Eye (tissue), 1 donor: ENCODE data around the gene LTA4H.
"Not testable (repeated sequence)": the region's sequence is repeated elsewhere in the genome, so short reads cannot be mapped to it uniquely, and the experiment has no call there.

Source experiments
- DNase-seq: peaks from one replicate; pipeline ENCODE4 v3.0.0-alpha.2; 2015

Gene LTA4H

GRCh38 chr12:95988506-95989275 lies 46.7 kb downstream of the LTA4H start:
- DNase-seq, result peak; percentile 35

GRCh38 chr12:95986635-95987570 lies 48.5 kb downstream of the LTA4H start:
- no peak for DNase-seq

- DNase-seq, result no peak
These were observed 50.7 kb downstream of the LTA4H start for GRCh38 chr12:95984682-95985081.

GRCh38 chr12:95982602-95983001 lies 52.8 kb downstream of the LTA4H start:
- no peak for DNase-seq

- DNase-seq, result no peak
These were observed 55.0 kb downstream of the LTA4H start for GRCh38 chr12:95980437-95980836.

- no peak for DNase-seq
These were observed 56.6 kb downstream of the LTA4H start for GRCh38 chr12:95978774-95979173.

GRCh38 chr12:95978351-95978750 lies 57.0 kb downstream of the LTA4H start:
- no peak for DNase-seq

GRCh38 chr12:95977764-95978305 lies 57.6 kb downstream of the LTA4H start:
- DNase-seq, result no peak

- DNase-seq, result no peak
These were observed 59.0 kb downstream of the LTA4H start for GRCh38 chr12:95976416-95976832.

- DNase-seq, result no peak
These were observed 59.9 kb downstream of the LTA4H start for GRCh38 chr12:95975491-95975890.

GRCh38 chr12:95974358-95974757 lies 61.0 kb downstream of the LTA4H start:
- no peak for DNase-seq

GRCh38 chr12:95972832-95973456 lies 62.4 kb downstream of the LTA4H start:
- DNase-seq, result no peak

GRCh38 chr12:95970905-95971304 lies 64.5 kb downstream of the LTA4H start:
- no peak for DNase-seq

- not testable (repeated sequence) for DNase-seq
These were observed 66.3 kb downstream of the LTA4H start for GRCh38 chr12:95969116-95969515.

- DNase-seq, result no peak
These were observed 68.1 kb downstream of the LTA4H start for GRCh38 chr12:95967301-95967700.

GRCh38 chr12:95966287-95966870 lies 69.0 kb downstream of the LTA4H start:
- no peak for DNase-seq

- DNase-seq, result no peak
These were observed 72.3 kb downstream of the LTA4H start for GRCh38 chr12:95963096-95963495.

GRCh38 chr12:95962222-95962621 lies 73.2 kb downstream of the LTA4H start:
- no peak for DNase-seq

GRCh38 chr12:95960241-95960640 lies 75.1 kb downstream of the LTA4H start:
- DNase-seq, result no peak

- no peak for DNase-seq
These were observed 76.3 kb downstream of the LTA4H start for GRCh38 chr12:95959107-95959506.

GRCh38 chr12:95956557-95957145 lies 78.7 kb downstream of the LTA4H start:
- peak; percentile 30 for DNase-seq

- no peak for DNase-seq
These were observed 79.7 kb downstream of the LTA4H start for GRCh38 chr12:95955549-95956159.
